HFFc6 (cell line): ENCODE measurements around the gene PDK1. TPM values are rescaled to one million over a fixed set of nuclear protein-coding genes. Genes with fewer than 3 reads are reported as not detected.
"Not testable (repeated sequence)": the region's sequence is repeated elsewhere in the genome, so short reads cannot be mapped to it uniquely, and the experiment has no call there.

ENCODE experiments used
- DNase-seq: peaks from one replicate; pipeline ENCODE4 v3.0.0-alpha.2; 2018
- H3K27ac Mint-ChIP-seq: 2 replicates; pipeline ENCODE4 v1.8.0; 2020; ENCODE audit warnings: mild to moderate bottlenecking, mixed read lengths
- H3K27me3 Mint-ChIP-seq: 2 replicates; pipeline ENCODE4 v1.8.0; 2021; ENCODE audit warnings: mild to moderate bottlenecking, moderate library complexity, mixed read lengths; ENCODE audit not compliant: insufficient read depth
- H3K36me3 Mint-ChIP-seq: 2 replicates; pipeline ENCODE4 v1.8.0; 2021; ENCODE audit warnings: low read depth, mixed read lengths
- H3K4me1 Mint-ChIP-seq: 2 replicates; pipeline ENCODE4 v1.8.0; 2020; ENCODE audit warnings: low read depth, mixed read lengths
- H3K4me3 Mint-ChIP-seq: 2 replicates; pipeline ENCODE4 v1.8.0; 2020; ENCODE audit warnings: mild to moderate bottlenecking, moderate library complexity, mixed read lengths
- H3K9me3 Mint-ChIP-seq: 2 replicates; pipeline ENCODE4 v1.8.0; 2020; ENCODE audit warnings: mild to moderate bottlenecking, mixed read lengths
- total RNA-seq, 6 experiments: library from RNA; stranded (reverse); fragmentation: NEBNext Ultra II Directional; extraction: Animal tissue kit (Norgen Biotek cat#: 25700); gene quantifications; 2 replicates in 1 of 6; 3 replicates in 5 of 6; pipeline ENCODE4 v1.2.3, GENCODE V29; 2021
- TF ChIP-seq, protein P1 (sequence below): fragments of 200-600 bp; sonication (generic); IDR thresholded peaks from 2 replicates; pipeline ENCODE4 v1.5.0; 2021; ENCODE audit warnings: antibody characterized with exemption, mild to moderate bottlenecking

PDK1 gene
- total RNA-seq, 6 experiments from 2014 or later = 14.5 to 18.6 (median 17.2) TPM

- Mint-ChIP-seq H3K36me3 (peaks cover 27% of the 10 kb centered on the region), H3K27ac (no peak overlapping the region), H3K9me3 (peaks cover 50% of the 10 kb centered on the region), H3K4me3 (no peak overlapping the region), H3K4me1 (no peaks in the 10 kb centered on the region), H3K27me3 (peaks cover 6% of the 10 kb centered on the region)
- DNase-seq = no peak
- TF ChIP-seq, protein P1, sequence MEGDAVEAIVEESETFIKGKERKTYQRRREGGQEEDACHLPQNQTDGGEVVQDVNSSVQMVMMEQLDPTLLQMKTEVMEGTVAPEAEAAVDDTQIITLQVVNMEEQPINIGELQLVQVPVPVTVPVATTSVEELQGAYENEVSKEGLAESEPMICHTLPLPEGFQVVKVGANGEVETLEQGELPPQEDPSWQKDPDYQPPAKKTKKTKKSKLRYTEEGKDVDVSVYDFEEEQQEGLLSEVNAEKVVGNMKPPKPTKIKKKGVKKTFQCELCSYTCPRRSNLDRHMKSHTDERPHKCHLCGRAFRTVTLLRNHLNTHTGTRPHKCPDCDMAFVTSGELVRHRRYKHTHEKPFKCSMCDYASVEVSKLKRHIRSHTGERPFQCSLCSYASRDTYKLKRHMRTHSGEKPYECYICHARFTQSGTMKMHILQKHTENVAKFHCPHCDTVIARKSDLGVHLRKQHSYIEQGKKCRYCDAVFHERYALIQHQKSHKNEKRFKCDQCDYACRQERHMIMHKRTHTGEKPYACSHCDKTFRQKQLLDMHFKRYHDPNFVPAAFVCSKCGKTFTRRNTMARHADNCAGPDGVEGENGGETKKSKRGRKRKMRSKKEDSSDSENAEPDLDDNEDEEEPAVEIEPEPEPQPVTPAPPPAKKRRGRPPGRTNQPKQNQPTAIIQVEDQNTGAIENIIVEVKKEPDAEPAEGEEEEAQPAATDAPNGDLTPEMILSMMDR = no peak
These were observed 24.6 kb upstream of the PDK1 start for GRCh38 chr2:172531309-172531708.

GRCh38 chr2:172532461-172532860 is 23.4 kb upstream of the PDK1 start:
- DNase-seq, H3K27me3 Mint-ChIP-seq, H3K4me1 Mint-ChIP-seq, H3K27ac Mint-ChIP-seq, H3K4me3 Mint-ChIP-seq: not testable (repeated sequence)
- peaks cover 17% of the 10 kb centered on the region for H3K36me3 Mint-ChIP-seq
- H3K9me3 Mint-ChIP-seq = peaks cover 47% of the 10 kb centered on the region

- TF ChIP-seq, protein P1 = no peak
- peaks cover 35% of the 10 kb centered on the region for H3K9me3 Mint-ChIP-seq
These were observed 22.2 kb upstream of the PDK1 start for GRCh38 chr2:172533687-172534086.

DNA sequence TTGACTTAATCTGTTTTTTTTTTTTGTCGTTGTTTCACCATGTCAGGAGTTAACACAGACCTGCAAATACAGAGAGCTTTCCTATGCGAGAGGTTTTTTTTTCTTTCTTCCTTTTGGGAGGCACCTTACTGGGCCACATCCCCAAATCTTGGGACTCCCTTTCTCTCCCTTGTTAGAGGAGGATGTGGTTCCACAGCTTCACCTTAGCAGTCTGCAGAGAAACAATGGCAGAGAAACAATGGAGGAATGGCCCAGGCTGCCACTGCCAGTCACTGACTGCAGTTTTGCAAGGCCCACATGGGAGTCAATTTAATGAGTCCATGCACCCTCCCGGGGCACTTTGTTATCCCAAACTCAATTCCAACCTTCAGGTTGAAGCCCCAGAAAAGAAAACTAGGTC is 20.8 kb upstream of the PDK1 start:
- no peak overlapping the region for H3K4me3 Mint-ChIP-seq
- peaks cover 41% of the 10 kb centered on the region for H3K9me3 Mint-ChIP-seq

More at GRCh38 chr2:172533687-172534086, 22.2 kb upstream of the PDK1 start:
- peaks cover 6% of the 10 kb centered on the region for H3K27me3 Mint-ChIP-seq
- no peak overlapping the region for H3K27ac Mint-ChIP-seq
- no peaks in the 10 kb centered on the region for H3K4me1 Mint-ChIP-seq
- no peak overlapping the region for H3K4me3 Mint-ChIP-seq
- peaks cover 15% of the 10 kb centered on the region for H3K36me3 Mint-ChIP-seq
- no peak for DNase-seq

GRCh38 chr2:172537851-172538250 is 18.0 kb upstream of the PDK1 start:
- DNase-seq, H3K4me3 Mint-ChIP-seq, H3K4me1 Mint-ChIP-seq, H3K27ac Mint-ChIP-seq, H3K27me3 Mint-ChIP-seq: not testable (repeated sequence)
- Mint-ChIP-seq H3K9me3 (peaks cover 44% of the 10 kb centered on the region), H3K36me3 (peaks cover 30% of the 10 kb centered on the region)

More for the DNA sequence above, 20.8 kb upstream of the PDK1 start:
- Mint-ChIP-seq H3K4me1 (peaks cover 2% of the 10 kb centered on the region), H3K27ac (no peak overlapping the region), H3K27me3 (peaks cover 2% of the 10 kb centered on the region), H3K36me3 (peaks cover 18% of the 10 kb centered on the region)
- TF ChIP-seq, protein P1 = no peak
- no peak for DNase-seq

DNA sequence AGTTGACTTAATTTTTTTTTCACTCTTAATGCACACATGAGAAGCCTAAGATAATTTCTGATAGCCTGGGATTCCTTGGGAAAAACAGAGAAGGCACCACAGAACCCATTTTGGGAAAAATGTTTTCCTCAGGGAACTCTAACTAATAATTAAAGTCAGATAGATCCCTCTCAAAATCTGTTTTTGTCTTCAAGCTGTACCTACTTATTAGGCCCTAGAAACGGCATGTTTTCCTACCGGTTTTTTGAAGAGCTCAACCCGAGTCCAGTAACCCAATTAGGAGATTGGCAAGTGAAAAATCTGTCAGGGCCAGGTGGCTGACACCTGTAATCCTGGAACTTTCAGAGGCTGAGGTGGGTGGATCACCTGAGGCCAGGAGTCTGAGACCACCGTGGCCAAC is 16.1 kb upstream of the PDK1 start:
- Mint-ChIP-seq H3K36me3 (peaks cover 30% of the 10 kb centered on the region), H3K4me1 (peaks cover 9% of the 10 kb centered on the region), H3K4me3 (no peak overlapping the region), H3K27me3 (peaks cover 8% of the 10 kb centered on the region), H3K27ac (no peak overlapping the region), H3K9me3 (peaks cover 29% of the 10 kb centered on the region)
- TF ChIP-seq, protein P1 = no peak
- DNase-seq = no peak

- peaks cover 30% of the 10 kb centered on the region for H3K36me3 Mint-ChIP-seq
- H3K4me1 Mint-ChIP-seq = peaks cover 9% of the 10 kb centered on the region
- H3K27ac Mint-ChIP-seq = no peak overlapping the region
- TF ChIP-seq, protein P1 = no peak
- DNase-seq = peak; percentile 8
- peaks cover 7% of the 10 kb centered on the region for H3K27me3 Mint-ChIP-seq
- H3K9me3 Mint-ChIP-seq = peaks cover 28% of the 10 kb centered on the region
- H3K4me3 Mint-ChIP-seq = no peak overlapping the region
These were observed 15.5 kb upstream of the PDK1 start for GRCh38 chr2:172540421-172540820.
